PC-3 (cell line): Measurements from ENCODE around the gene C21orf91.

Experiments used
- EZH2 ChIP-seq: fragments of 300-600 bp; sonication (generic); IDR thresholded peaks from one replicate; pipeline ENCODE4 v1.6.1; 2017; ENCODE audit warnings: antibody characterized with exemption, mild to moderate bottlenecking, low read length; ENCODE audit not compliant: unreplicated experiment
- EZH2phosphoT487 ChIP-seq: fragments of 300-600 bp; sonication (generic); IDR thresholded peaks from 2 replicates; pipeline ENCODE4 v1.6.1; 2018; ENCODE audit warnings: mild to moderate bottlenecking, antibody characterized with exemption, low read length, borderline replicate concordance
- TF ChIP-seq, protein P1 (sequence below): fragments of 300-600 bp; sonication (generic); conservative IDR thresholded peaks from 2 replicates; pipeline ENCODE4 v1.5.1; 2017; ENCODE audit warnings: antibody characterized with exemption, low read depth, mild to moderate bottlenecking, low read length

DNA sequence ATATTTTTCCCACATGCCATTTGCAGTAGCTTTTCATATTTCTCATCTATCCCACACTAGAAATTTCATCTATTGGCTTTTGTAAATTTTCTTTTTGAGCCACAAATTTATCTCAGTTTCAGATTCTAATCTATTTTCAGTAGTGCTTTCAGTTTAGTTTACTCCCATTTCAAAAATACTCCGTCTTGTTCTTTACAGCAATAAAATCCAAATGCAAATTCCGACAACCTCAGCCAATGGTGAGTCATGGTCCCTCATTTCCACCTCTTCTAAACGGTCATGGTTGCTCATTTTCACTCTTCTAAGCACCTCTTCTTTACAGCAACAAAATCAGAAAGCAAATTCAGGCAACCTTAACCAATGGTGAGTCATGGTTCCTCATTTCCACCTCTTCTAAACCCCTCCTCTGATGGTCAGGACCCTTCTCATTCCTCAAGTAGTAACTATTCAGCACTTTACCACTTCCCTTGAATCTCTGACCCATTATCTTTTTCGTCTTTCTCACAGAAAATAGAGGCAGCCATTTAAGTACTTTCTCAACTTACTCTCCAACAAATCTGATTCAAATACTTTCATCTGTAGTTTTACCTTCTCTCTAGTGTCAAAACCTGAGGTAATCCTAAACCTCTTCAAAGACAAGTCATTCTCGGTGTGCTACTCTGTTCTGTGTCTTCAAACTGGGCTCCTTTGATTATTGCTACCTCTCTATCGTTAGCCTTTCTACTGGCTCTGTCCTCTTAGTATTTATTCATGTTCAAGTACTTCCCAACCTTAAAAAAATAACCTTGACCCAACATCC, 34.4 kb downstream of the C21orf91 start:
- TF ChIP-seq EZH2 (no peak), EZH2phosphoT487 (no peak)
- TF ChIP-seq, protein P1, sequence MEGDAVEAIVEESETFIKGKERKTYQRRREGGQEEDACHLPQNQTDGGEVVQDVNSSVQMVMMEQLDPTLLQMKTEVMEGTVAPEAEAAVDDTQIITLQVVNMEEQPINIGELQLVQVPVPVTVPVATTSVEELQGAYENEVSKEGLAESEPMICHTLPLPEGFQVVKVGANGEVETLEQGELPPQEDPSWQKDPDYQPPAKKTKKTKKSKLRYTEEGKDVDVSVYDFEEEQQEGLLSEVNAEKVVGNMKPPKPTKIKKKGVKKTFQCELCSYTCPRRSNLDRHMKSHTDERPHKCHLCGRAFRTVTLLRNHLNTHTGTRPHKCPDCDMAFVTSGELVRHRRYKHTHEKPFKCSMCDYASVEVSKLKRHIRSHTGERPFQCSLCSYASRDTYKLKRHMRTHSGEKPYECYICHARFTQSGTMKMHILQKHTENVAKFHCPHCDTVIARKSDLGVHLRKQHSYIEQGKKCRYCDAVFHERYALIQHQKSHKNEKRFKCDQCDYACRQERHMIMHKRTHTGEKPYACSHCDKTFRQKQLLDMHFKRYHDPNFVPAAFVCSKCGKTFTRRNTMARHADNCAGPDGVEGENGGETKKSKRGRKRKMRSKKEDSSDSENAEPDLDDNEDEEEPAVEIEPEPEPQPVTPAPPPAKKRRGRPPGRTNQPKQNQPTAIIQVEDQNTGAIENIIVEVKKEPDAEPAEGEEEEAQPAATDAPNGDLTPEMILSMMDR, result no peak
